ENCODE measurements around the gene ANKRD33.

DNA sequence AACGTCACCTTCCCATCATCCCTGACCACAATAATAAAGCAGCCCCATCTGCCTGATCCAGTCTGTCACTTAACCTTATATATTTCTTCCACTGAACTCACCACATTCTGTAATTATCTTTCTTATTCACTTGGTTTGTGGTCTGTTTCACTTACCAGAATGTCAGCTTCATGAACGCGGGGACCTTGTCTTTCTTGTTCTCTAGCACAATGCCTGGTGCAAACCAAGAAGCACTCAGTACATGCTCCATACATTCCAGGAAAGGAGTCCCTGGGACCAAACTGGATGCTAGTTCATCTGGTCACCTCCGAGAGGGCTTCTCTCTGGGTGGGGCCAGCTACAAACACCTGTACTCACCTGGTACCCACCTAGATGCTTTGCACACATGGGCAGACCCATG is 17.4 kb upstream of the ANKRD33 start:
- TF ChIP-seq POLR2A (IDR thresholded peaks at IDR 0.05; ENCODE audit: low read length) = no peak
- no peak for TF ChIP-seq GATA1 (IDR thresholded peaks at IDR 0.05; ENCODE audit: low read depth, low read length)

All from erythroblast (primary cell).